GM21717 (cell line): Measurements from ENCODE around the gene PCIF1.
"Not testable (repeated sequence)": the region's sequence is repeated elsewhere in the genome, so short reads cannot be mapped to it uniquely, and the experiment has no call there.

ENCODE experiments used
- ATAC-seq: cut with Tn5 transposase; IDR thresholded peaks from one replicate; pipeline ENCODE4 v1.9.1; 2021; ENCODE audit warnings: mild to moderate bottlenecking, moderate library complexity; ENCODE audit not compliant: unreplicated experiment

Gene PCIF1

GRCh38 chr20:45946149-45946970, 11.9 kb downstream of the PCIF1 start:
- no peak for ATAC-seq

- ATAC-seq = no peak
Measured at GRCh38 chr20:45947110-45947866, 12.8 kb downstream of the PCIF1 start.

- ATAC-seq = no peak
Measured at GRCh38 chr20:45948261-45948733, 13.8 kb downstream of the PCIF1 start.

GRCh38 chr20:45948742-45949541, 14.5 kb downstream of the PCIF1 start:
- no peak for ATAC-seq

GRCh38 chr20:45949542-45950329, 15.3 kb downstream of the PCIF1 start:
- no peak for ATAC-seq

- no peak for ATAC-seq
Measured at GRCh38 chr20:45950330-45950646, 15.8 kb downstream of the PCIF1 start.

- no peak for ATAC-seq
Measured at GRCh38 chr20:45951925-45952834, 17.7 kb downstream of the PCIF1 start.

- ATAC-seq = no peak
Measured at GRCh38 chr20:45952861-45953260, 18.4 kb downstream of the PCIF1 start.

- no peak for ATAC-seq
Measured at GRCh38 chr20:45953672-45954071, 19.2 kb downstream of the PCIF1 start.

GRCh38 chr20:45956326-45956725, 21.8 kb downstream of the PCIF1 start:
- not testable (repeated sequence) for ATAC-seq

GRCh38 chr20:45957021-45957941, 22.8 kb downstream of the PCIF1 start:
- no peak for ATAC-seq

GRCh38 chr20:45958593-45958992, 24.1 kb downstream of the PCIF1 start:
- ATAC-seq = no peak

GRCh38 chr20:45959126-45959525, 24.6 kb downstream of the PCIF1 start:
- ATAC-seq = no peak

GRCh38 chr20:45959956-45960630, 25.6 kb downstream of the PCIF1 start:
- no peak for ATAC-seq

- no peak for ATAC-seq
Measured at GRCh38 chr20:45962031-45962755, 27.7 kb downstream of the PCIF1 start.

GRCh38 chr20:45963059-45964005, 28.8 kb downstream of the PCIF1 start:
- no peak for ATAC-seq
